H4 (cell line): ENCODE measurements around the gene AGBL1. TPM values are rescaled to one million over a fixed set of nuclear protein-coding genes. Genes with fewer than 3 reads are reported as not detected.
A peak's percentile ranks its signal among the peaks of the same experiment; 100 is the strongest.
"Not testable (repeated sequence)": the region's sequence is repeated elsewhere in the genome, so short reads cannot be mapped to it uniquely, and the experiment has no call there.

Experiments
- DNase-seq: peaks from one replicate; pipeline ENCODE4 v3.0.0-alpha.2; 2015; ENCODE audit warnings: low spot score
- total RNA-seq: library from RNA; depleted of rRNA; stranded (reverse); fragments of >200 nt; shearing (Covaris generic); gene quantifications from 2 replicates; pipeline ENCODE4 v1.2.3, GENCODE V29; 2014

AGBL1 gene
- total RNA-seq, 1 experiment from 2014 or later = not detected

- DNase-seq = no peak
Measured at GRCh38 chr15:86929461-86929860, 849.8 kb downstream of the AGBL1 start.

- no peak for DNase-seq
Measured at GRCh38 chr15:86932456-86932855, 852.8 kb downstream of the AGBL1 start.

- no peak for DNase-seq
Measured at GRCh38 chr15:86935841-86936240, 856.2 kb downstream of the AGBL1 start.

GRCh38 chr15:86942285-86942684 lies 862.6 kb downstream of the AGBL1 start:
- no peak for DNase-seq

- no peak for DNase-seq
Measured at GRCh38 chr15:86948719-86949118, 869.0 kb downstream of the AGBL1 start.

GRCh38 chr15:86959254-86959653 lies 879.6 kb downstream of the AGBL1 start:
- no peak for DNase-seq

GRCh38 chr15:86961669-86962068 lies 882.0 kb downstream of the AGBL1 start:
- no peak for DNase-seq

- no peak for DNase-seq
Measured at GRCh38 chr15:86964271-86964670, 884.6 kb downstream of the AGBL1 start.

- DNase-seq = no peak
Measured at GRCh38 chr15:86968244-86968643, 888.6 kb downstream of the AGBL1 start.

- DNase-seq = no peak
Measured at GRCh38 chr15:86969364-86969763, 889.7 kb downstream of the AGBL1 start.

- no peak for DNase-seq
Measured at GRCh38 chr15:86973284-86973844, 893.7 kb downstream of the AGBL1 start.

GRCh38 chr15:86988033-86988432 lies 908.4 kb downstream of the AGBL1 start:
- DNase-seq = no peak

GRCh38 chr15:87021751-87022150 lies 942.1 kb downstream of the AGBL1 start:
- DNase-seq = no peak

- DNase-seq = no peak
Measured at GRCh38 chr15:87031540-87032230, 952.0 kb downstream of the AGBL1 start.

- no peak for DNase-seq
Measured at GRCh38 chr15:87032295-87032694, 952.6 kb downstream of the AGBL1 start.

GRCh38 chr15:87033056-87033455 lies 953.4 kb downstream of the AGBL1 start:
- peak; percentile 13 for DNase-seq

GRCh38 chr15:87034886-87035285 lies 955.2 kb downstream of the AGBL1 start:
- no peak for DNase-seq

GRCh38 chr15:87038404-87038803 lies 958.7 kb downstream of the AGBL1 start:
- no peak for DNase-seq

GRCh38 chr15:87042619-87043018 lies 962.9 kb downstream of the AGBL1 start:
- not testable (repeated sequence) for DNase-seq

- DNase-seq = no peak
Measured at GRCh38 chr15:87045746-87046145, 966.1 kb downstream of the AGBL1 start.

- DNase-seq = no peak
Measured at GRCh38 chr15:87047203-87047965, 967.7 kb downstream of the AGBL1 start.
